Measurements from ENCODE around the gene ZFHX2. TPM values are rescaled to one million over a fixed set of nuclear protein-coding genes. Genes with fewer than 3 reads are reported as not detected.

ZFHX2 gene
- total and polyA plus RNA-seq, 2 of the 13 experiments (the other 11 are each of a cell fraction or from before 2014, with no cell fraction given), result 0.17 to 0.44 TPM

- TF ChIP-seq HBP1 (CRISPR knock-in tag; IDR thresholded peaks at IDR 0.05; ENCODE audit: low read depth), result peak; percentile 97
- TF ChIP-seq ZNF615 (CRISPR knock-in tag; IDR thresholded peaks at IDR 0.05; ENCODE audit: borderline replicate concordance), result peak; percentile 87; the same call in 1 of the 2 replicates
- peak; percentile 88 for TF ChIP-seq TBX2 (CRISPR knock-in tag; IDR thresholded peaks at IDR 0.05; ENCODE audit: borderline replicate concordance)
- TF ChIP-seq DPF2 (CRISPR knock-in tag; IDR thresholded peaks at IDR 0.05; ENCODE audit: borderline replicate concordance, low read depth), result peak; percentile 82; the same call in 1 of the 2 replicates
- TF ChIP-seq RXRB (CRISPR knock-in tag; IDR thresholded peaks at IDR 0.05; ENCODE audit: borderline replicate concordance), result peak; percentile 93
- TF ChIP-seq ETV6 (CRISPR knock-in tag; conservative IDR thresholded peaks at IDR 0.05), result peak; percentile 92
- peak; percentile 97 for TF ChIP-seq SPEN (CRISPR knock-in tag; IDR thresholded peaks at IDR 0.05; ENCODE audit: low read depth)
- TF ChIP-seq RFX3 (CRISPR knock-in tag; IDR thresholded peaks at IDR 0.05), result peak; percentile 51; the same call in 1 of the 2 replicates
- peak; percentile 87 for TF ChIP-seq YY1 (IDR thresholded peaks at IDR 0.05; ENCODE audit: insufficient read depth, insufficient replicate concordance, low read depth, low read length)
- peak; percentile 89; the same call in 1 of the 2 replicates for TF ChIP-seq ARID4A (CRISPR knock-in tag; IDR thresholded peaks at IDR 0.05; ENCODE audit: borderline replicate concordance)
- no peak for TF ChIP-seq ZBTB37 (CRISPR knock-in tag; IDR thresholded peaks at IDR 0.05)
- TF ChIP-seq TFDP2 (CRISPR knock-in tag; IDR thresholded peaks at IDR 0.05), result peak; percentile 91
- TF ChIP-seq ZNF142 (CRISPR knock-in tag; IDR thresholded peaks at IDR 0.05), result peak; percentile 96
These were observed 37.5 kb upstream of the ZFHX2 start (continued) for GRCh38 chr14:23588884-23589598.

All from HepG2 (cell line).